ENCODE results near the gene PPP1R11. TPM values are rescaled to one million over a fixed set of nuclear protein-coding genes. Genes with fewer than 3 reads are reported as not detected.

PPP1R11 gene
- polyA plus RNA-seq, 3 donors = 49.3 to 107 (median 67.7) TPM

- Histone ChIP-seq H3K27ac (ENCODE audit: low read depth in 1 of 2, low read length in 2 of 2) (no peak overlapping the region), H3K4me2 (replicated peaks; ENCODE audit: extremely low read depth, low read length, poor library complexity, severe bottlenecking) (no peak overlapping the region), H3K36me3 (replicated peaks in 1 of 2; ENCODE audit: control insufficient read depth in 1 of 2, insufficient read depth in 2 of 2, low read length in 2 of 2) (no peaks in the 10 kb centered on the region), H3K27me3 (ENCODE audit: control insufficient read depth in 2 of 2, insufficient read depth in 2 of 2, low read length in 2 of 2) (no peaks in the 10 kb centered on the region), H4K20me1 (ENCODE audit: insufficient read depth, low read length) (no peaks in the 10 kb centered on the region), H3K9ac (ENCODE audit: insufficient read depth, low read length, poor library complexity, severe bottlenecking) (no peak overlapping the region), H3K79me2 (ENCODE audit: insufficient read depth, low read length) (no peaks in the 10 kb centered on the region), H3K9me3 (replicated peaks in 1 of 2; ENCODE audit: control insufficient read depth in 1 of 2, insufficient read depth in 1 of 2, low read length in 2 of 2) (no peaks in the 10 kb centered on the region), H2AFZ (ENCODE audit: insufficient read depth, low read depth, low read length, poor library complexity, severe bottlenecking) (no peak overlapping the region), H3K4me3 (replicated peaks in 1 of 3; ENCODE audit: low read depth in 2 of 3, low read length in 3 of 3) (no peak overlapping the region), H3K4me1 (ENCODE audit: control insufficient read depth in 1 of 2, insufficient read depth in 2 of 2, low read length in 2 of 2) (peaks cover 3 to 8% of the 10 kb centered on the region in 2 donors)
- peaks cover 9% of the 10 kb centered on the region for H3K4me1 Mint-ChIP-seq
- no peak overlapping the region for H3K4me3 Mint-ChIP-seq
- H3K27me3 Mint-ChIP-seq (ENCODE audit: low read depth in 3 of 3) = no peaks in the 10 kb centered on the region
- peak in 1 of 3 donors; percentile 40 for DNase-seq
- no peak for TF ChIP-seq CTCF (IDR thresholded peaks at IDR 0.05)
- WGBS (ENCODE audit: insufficient coverage) = no CpG with 5 or more reads among the region's 2 CpGs
- no peaks in the 10 kb centered on the region for H3K9me3 Mint-ChIP-seq
- peaks cover under 1 to 6% of the 10 kb centered on the region in 2 donors for H3K36me3 Mint-ChIP-seq
- intact Hi-C loops (cut with micrococcal nuclease) = no loop called here
- peak overlapping the region in 2 of 7 donors; percentile 12 to 58 for H3K27ac Mint-ChIP-seq
Observed at GRCh38 chr6:30047220-30047619, 19.8 kb upstream of the PPP1R11 start.

- Histone ChIP-seq H3K27ac (ENCODE audit: low read depth in 1 of 2, low read length in 2 of 2) (no peak overlapping the region), H3K79me2 (ENCODE audit: insufficient read depth, low read length) (no peaks in the 10 kb centered on the region), H3K4me1 (ENCODE audit: control insufficient read depth in 1 of 2, insufficient read depth in 2 of 2, low read length in 2 of 2) (no peaks in the 10 kb centered on the region), H3K9me3 (replicated peaks in 1 of 2; ENCODE audit: control insufficient read depth in 1 of 2, insufficient read depth in 1 of 2, low read length in 2 of 2) (no peaks in the 10 kb centered on the region), H3K36me3 (replicated peaks in 1 of 2; ENCODE audit: control insufficient read depth in 1 of 2, insufficient read depth in 2 of 2, low read length in 2 of 2) (peaks cover 0 to 38% of the 10 kb centered on the region in 2 donors), H4K20me1 (ENCODE audit: insufficient read depth, low read length) (no peaks in the 10 kb centered on the region), H3K4me2 (replicated peaks; ENCODE audit: extremely low read depth, low read length, poor library complexity, severe bottlenecking) (no peak overlapping the region), H3K9ac (ENCODE audit: insufficient read depth, low read length, poor library complexity, severe bottlenecking) (no peak overlapping the region), H2AFZ (ENCODE audit: insufficient read depth, low read depth, low read length, poor library complexity, severe bottlenecking) (no peak overlapping the region), H3K27me3 (ENCODE audit: control insufficient read depth in 2 of 2, insufficient read depth in 2 of 2, low read length in 2 of 2) (no peaks in the 10 kb centered on the region), H3K4me3 (replicated peaks in 1 of 3; ENCODE audit: low read depth in 2 of 3, low read length in 3 of 3) (no peak overlapping the region)
- Mint-ChIP-seq H3K4me3 (no peak overlapping the region), H3K27ac (no peak overlapping the region), H3K4me1 (no peaks in the 10 kb centered on the region), H3K27me3 (ENCODE audit: low read depth in 3 of 3) (no peaks in the 10 kb centered on the region), H3K36me3 (peaks cover 26 to 28% of the 10 kb centered on the region in 2 donors), H3K9me3 (no peaks in the 10 kb centered on the region)
- WGBS (ENCODE audit: insufficient coverage) = no CpG with 5 or more reads among the region's 3 CpGs
- intact Hi-C loops (cut with micrococcal nuclease) = no loop called here
- TF ChIP-seq CTCF (IDR thresholded peaks at IDR 0.05) = no peak
- no peak for DNase-seq
Observed at GRCh38 chr6:30053682-30054081, 13.3 kb upstream of the PPP1R11 start.
